DOHH2 (cell line): ENCODE measurements around the gene TMPRSS4.

Source experiments
- H3F3A ChIP-seq: fragments of 200-600 bp; sonication (generic), shearing (Covaris generic); 2 replicates; pipeline ENCODE4 v1.6.0; 2016; ENCODE audit warnings: antibody characterized with exemption, mild to moderate bottlenecking; ENCODE audit not compliant: control insufficient read depth, insufficient read depth
- H3K27ac ChIP-seq: fragments of 200-600 bp; sonication (generic); 2 replicates; pipeline ENCODE4 v1.5.1; 2014; ENCODE audit warnings: low read depth, mild to moderate bottlenecking, low read length, moderate library complexity
- H3K27me3 ChIP-seq: fragments of 200-600 bp; sonication (generic); 2 replicates; pipeline ENCODE4 v1.6.1; 2014; ENCODE audit warnings: mild to moderate bottlenecking, low read length, mixed read lengths; ENCODE audit not compliant: control insufficient read depth
- H3K36me3 ChIP-seq: fragments of 200-600 bp; sonication (generic); 2 replicates; pipeline ENCODE4 v1.6.1; 2014; ENCODE audit warnings: mild to moderate bottlenecking, low read length, moderate library complexity, mixed read lengths; ENCODE audit not compliant: control insufficient read depth
- H3K4me1 ChIP-seq: fragments of 200-600 bp; sonication (generic); 2 replicates; pipeline ENCODE4 v1.6.1; 2014; ENCODE audit warnings: mild to moderate bottlenecking, low read length, mixed read lengths; ENCODE audit not compliant: control insufficient read depth
- H3K4me2 ChIP-seq: fragments of 200-600 bp; sonication (generic); 2 replicates; pipeline ENCODE4 v1.6.0; 2014; ENCODE audit warnings: mild to moderate bottlenecking, low read length, moderate library complexity
- H3K4me3 ChIP-seq: fragments of 200-600 bp; sonication (generic); 2 replicates; pipeline ENCODE4 v1.5.1; 2014; ENCODE audit warnings: mild to moderate bottlenecking, low read length, mixed read lengths
- H3K79me2 ChIP-seq: fragments of 200-600 bp; sonication (generic); 2 replicates; pipeline ENCODE4 v1.6.1; 2014; ENCODE audit warnings: mild to moderate bottlenecking, low read length, mixed read lengths; ENCODE audit not compliant: control insufficient read depth
- H3K9me2 ChIP-seq: fragments of 200-600 bp; sonication (generic); replicated peaks from 2 replicates; pipeline ENCODE4 v1.6.1; 2014; ENCODE audit warnings: mild to moderate bottlenecking, low read length, mixed read lengths; ENCODE audit not compliant: control insufficient read depth
- H3K9me3 ChIP-seq: fragments of 200-600 bp; sonication (generic); 2 replicates; pipeline ENCODE4 v1.6.1; 2014; ENCODE audit warnings: antibody characterized with exemption, low read length, mixed read lengths; ENCODE audit not compliant: control insufficient read depth, insufficient read depth
- H4K20me1 ChIP-seq: fragments of 200-600 bp; sonication (generic); 2 replicates; pipeline ENCODE4 v1.6.0; 2014; ENCODE audit warnings: low read depth, mild to moderate bottlenecking, antibody characterized with exemption, low read length, moderate library complexity; ENCODE audit not compliant: control insufficient read depth, insufficient read depth
- CTCF ChIP-seq: fragments of 200-600 bp; sonication (generic); IDR thresholded peaks from one replicate; pipeline ENCODE4 v1.5.1; 2014; ENCODE audit warnings: antibody characterized with exemption, mild to moderate bottlenecking, low read depth, low read length; ENCODE audit not compliant: poor library complexity, severe bottlenecking
- EZH2phosphoT487 ChIP-seq: fragments of 200-600 bp; sonication (generic); IDR thresholded peaks from 2 replicates; pipeline ENCODE4 v1.6.1; 2017; ENCODE audit warnings: borderline replicate concordance, mild to moderate bottlenecking, antibody characterized with exemption, low read length, moderate library complexity, mixed read lengths

TMPRSS4 gene

GRCh38 chr11:118146554-118146953 is 69.7 kb downstream of the TMPRSS4 start:
- TF ChIP-seq CTCF = no peak
- no peak for TF ChIP-seq EZH2phosphoT487
- Histone ChIP-seq H3K36me3 (no peaks in the 10 kb centered on the region), H4K20me1 (no peaks in the 10 kb centered on the region), H3K4me1 (peaks cover 11% of the 10 kb centered on the region; the same call in 1 of the 2 replicates), H3K4me2 (no peak overlapping the region), H3K79me2 (no peaks in the 10 kb centered on the region), H3K9me3 (no peaks in the 10 kb centered on the region), H3K9me2 (no peaks in the 10 kb centered on the region), H3K27ac (no peak overlapping the region), H3K4me3 (no peak overlapping the region), H3F3A (no peaks in the 10 kb centered on the region), H3K27me3 (peaks cover 70% of the 10 kb centered on the region)

- peaks cover 11% of the 10 kb centered on the region; the same call in 1 of the 2 replicates for H3K4me1 ChIP-seq
- no peaks in the 10 kb centered on the region for H3K79me2 ChIP-seq
- H3K27ac ChIP-seq = no peak overlapping the region
- no peaks in the 10 kb centered on the region for H3K9me3 ChIP-seq
- H3K4me3 ChIP-seq = no peak overlapping the region
- no peaks in the 10 kb centered on the region for H3K36me3 ChIP-seq
- H3K9me2 ChIP-seq = no peaks in the 10 kb centered on the region
- peaks cover 72% of the 10 kb centered on the region for H3K27me3 ChIP-seq
- no peaks in the 10 kb centered on the region for H3F3A ChIP-seq
- TF ChIP-seq CTCF (no peak), EZH2phosphoT487 (no peak)
- no peak overlapping the region for H3K4me2 ChIP-seq
- no peaks in the 10 kb centered on the region for H4K20me1 ChIP-seq
Observed at GRCh38 chr11:118147502-118147901, 70.6 kb downstream of the TMPRSS4 start.

- TF ChIP-seq CTCF (no peak), EZH2phosphoT487 (no peak)
- Histone ChIP-seq H3K9me3 (no peaks in the 10 kb centered on the region), H3K27me3 (peaks cover 71% of the 10 kb centered on the region), H3K4me1 (peaks cover 7% of the 10 kb centered on the region; the same call in 1 of the 2 replicates), H3F3A (no peaks in the 10 kb centered on the region), H3K79me2 (no peaks in the 10 kb centered on the region), H3K9me2 (no peaks in the 10 kb centered on the region), H3K4me2 (no peak overlapping the region), H3K36me3 (no peaks in the 10 kb centered on the region), H3K4me3 (no peak overlapping the region), H3K27ac (no peak overlapping the region), H4K20me1 (no peaks in the 10 kb centered on the region)
Observed at GRCh38 chr11:118148240-118148639, 71.4 kb downstream of the TMPRSS4 start.
